ENCODE measurements around the gene PMM2.

DNA sequence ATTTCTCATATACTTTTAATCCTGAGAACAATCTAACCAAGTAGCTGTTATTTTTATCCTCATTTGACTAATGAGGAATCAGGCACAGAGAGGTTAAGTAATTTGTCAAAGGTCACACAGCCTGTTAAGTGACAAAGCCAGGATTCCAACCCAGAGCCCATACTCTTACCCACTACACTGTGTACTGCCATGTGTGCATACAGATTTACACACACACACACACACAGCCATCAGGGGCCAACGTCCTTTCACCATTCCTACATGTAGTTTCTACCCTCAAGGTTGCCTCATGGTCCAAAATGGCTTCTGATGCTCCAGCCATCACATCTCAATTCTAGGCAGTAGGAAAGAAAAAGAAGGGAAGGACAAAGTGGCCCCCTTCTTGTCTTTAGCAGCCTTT, 22.3 kb upstream of the PMM2 start:
- TF ChIP-seq POLR2AphosphoS5 (IDR thresholded peaks at IDR 0.05; ENCODE audit: low read depth) (no peak), CTCF (IDR thresholded peaks at IDR 0.05; ENCODE audit: insufficient read depth, low read length) (no peak)

All from HL-60 (cell line).